Ovary (tissue), 3 donors: ENCODE data around the gene ABTB2.

ENCODE experiments used
- CTCF ChIP-seq, 3 donors: fragments of 450-650 bp in 2 of 3; fragments of 200-600 bp in 1 of 3; IDR thresholded peaks; one replicate each; pipeline versions ENCODE4 v1.5.1 to v1.8.0; 2016 to 2022; ENCODE audit warnings: antibody characterized with exemption in 3 of 3, mild to moderate bottlenecking in 1 of 3
- EP300 ChIP-seq: sonication (generic); formaldehyde crosslinking; IDR thresholded peaks from one replicate; pipeline ENCODE4 v1.6.1; 2017; ENCODE audit warnings: antibody characterized with exemption
- POLR2A ChIP-seq: fragments of 450-650 bp; IDR thresholded peaks from one replicate; pipeline ENCODE4 v1.6.1; 2017; ENCODE audit warnings: antibody characterized with exemption, mild to moderate bottlenecking, moderate library complexity
- donor health status: DM: no; HTN: no; CAD: no.

GRCh38 chr11:34201129-34201528, 156.7 kb downstream of the ABTB2 start:
- no peak for TF ChIP-seq CTCF (IDR thresholded peaks at IDR 0.05)
- TF ChIP-seq EP300, result no peak
- no peak for TF ChIP-seq POLR2A
